HG03354 (cell line): ENCODE results near the gene PLEKHA5.
"Not testable (repeated sequence)": the region's sequence is repeated elsewhere in the genome, so short reads cannot be mapped to it uniquely, and the experiment has no call there.

Source experiments
- ATAC-seq: cut with Tn5 transposase; IDR thresholded peaks from one replicate; pipeline ENCODE4 v1.9.1; 2021; ENCODE audit warnings: mild to moderate bottlenecking; ENCODE audit not compliant: unreplicated experiment, poor library complexity, severe bottlenecking

PLEKHA5 gene

GRCh38 chr12:19166387-19166786 lies 36.9 kb downstream of the PLEKHA5 start:
- ATAC-seq, result no peak

GRCh38 chr12:19166956-19167355 lies 37.4 kb downstream of the PLEKHA5 start:
- ATAC-seq, result no peak

DNA sequence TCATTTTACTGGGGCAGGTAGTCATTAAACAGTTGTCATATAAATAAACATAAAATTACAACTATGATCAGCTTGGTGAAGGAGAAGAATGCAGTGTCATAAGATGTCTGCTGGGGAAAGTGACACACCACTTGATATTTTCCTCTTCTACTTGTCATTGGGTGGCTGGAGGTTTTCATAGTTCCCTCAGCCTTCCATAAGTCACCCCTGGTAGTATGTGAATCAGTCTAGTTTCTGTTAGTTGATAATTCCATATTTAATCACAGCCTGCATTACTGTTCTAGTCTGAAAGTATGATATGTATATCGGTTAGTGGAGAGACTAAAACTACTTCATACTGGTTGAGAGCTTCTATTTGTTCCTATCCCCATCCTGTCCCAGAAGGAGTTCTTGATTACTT lies 38.2 kb downstream of the PLEKHA5 start:
- ATAC-seq, result no peak

DNA sequence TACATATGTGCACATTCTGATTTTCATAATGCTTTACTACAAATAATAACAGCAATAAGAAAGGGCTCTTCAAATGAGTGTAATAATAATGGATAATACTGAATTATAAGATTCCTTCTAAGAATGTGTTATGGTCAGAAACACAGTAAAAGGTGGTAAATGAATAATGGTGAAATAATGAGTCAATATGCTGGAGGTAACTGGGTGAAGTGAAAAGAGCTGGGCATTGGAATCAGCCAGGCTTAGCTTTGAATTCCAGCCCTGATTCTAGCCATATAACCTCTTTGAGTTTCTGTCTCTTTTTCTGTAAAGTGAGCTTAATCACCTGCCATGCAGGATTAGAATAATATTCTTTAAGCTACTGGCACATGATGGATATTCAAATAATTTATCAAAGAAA lies 39.1 kb downstream of the PLEKHA5 start:
- no peak for ATAC-seq

DNA sequence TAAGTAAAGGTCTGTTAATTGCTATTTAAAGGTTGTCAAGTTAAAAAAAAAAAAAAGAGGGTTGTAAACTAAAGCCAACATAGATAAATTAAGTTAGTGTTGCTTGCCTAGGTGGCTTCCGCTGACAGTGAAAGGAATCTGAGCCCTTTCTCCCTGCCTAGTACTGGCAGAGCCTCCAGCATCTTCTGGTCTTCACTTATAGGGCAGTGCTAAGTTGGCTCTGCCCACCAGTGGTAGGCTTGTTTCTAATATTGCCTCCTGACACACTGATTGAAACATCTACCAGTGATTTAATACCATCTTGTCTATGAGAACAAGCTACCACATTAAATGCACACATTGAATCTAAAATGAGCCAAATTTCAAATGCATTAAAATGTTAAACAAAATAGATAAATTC lies 39.7 kb downstream of the PLEKHA5 start:
- no peak for ATAC-seq

DNA sequence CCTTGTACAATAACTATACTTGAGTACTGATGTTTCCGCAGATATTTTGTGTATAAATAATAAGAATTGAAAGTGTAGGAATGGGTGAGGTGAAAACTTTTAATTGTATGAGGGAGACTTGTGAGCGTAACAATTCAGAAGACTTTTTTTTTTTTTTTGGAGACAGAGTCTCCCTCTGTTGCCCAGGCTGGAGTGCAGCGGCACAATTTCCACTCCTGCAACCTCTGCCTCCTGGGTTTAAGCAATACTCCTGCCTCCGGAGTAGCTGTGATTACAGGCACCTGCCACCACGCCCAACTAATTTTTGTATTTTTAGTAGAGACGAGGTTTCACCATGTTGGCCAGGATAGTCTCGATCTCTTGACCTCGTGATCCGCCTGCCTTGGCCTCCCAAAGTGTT lies 40.8 kb downstream of the PLEKHA5 start:
- not testable (repeated sequence) for ATAC-seq

GRCh38 chr12:19171731-19172130 lies 42.2 kb downstream of the PLEKHA5 start:
- ATAC-seq, result no peak

GRCh38 chr12:19177754-19178153 lies 48.2 kb downstream of the PLEKHA5 start:
- ATAC-seq, result no peak

DNA sequence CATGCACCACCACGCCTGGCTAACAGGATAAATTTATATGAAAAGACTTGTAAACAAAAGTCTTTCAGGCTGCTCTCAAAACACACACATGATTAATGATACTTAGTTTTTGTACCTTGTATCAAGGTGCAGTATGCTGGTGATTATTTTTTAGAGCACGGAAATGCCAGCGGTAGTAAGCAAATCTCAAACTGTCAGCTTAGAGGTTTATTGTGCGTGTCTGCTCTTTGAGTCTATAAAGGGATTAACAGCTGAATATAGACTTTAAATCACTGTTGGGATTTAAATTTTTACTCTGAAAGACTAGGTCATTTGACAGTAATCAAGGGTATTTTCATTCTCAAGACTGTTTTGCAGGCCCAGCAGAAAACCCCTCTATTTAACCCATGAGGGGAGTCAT lies 50.5 kb downstream of the PLEKHA5 start:
- ATAC-seq, result no peak

DNA sequence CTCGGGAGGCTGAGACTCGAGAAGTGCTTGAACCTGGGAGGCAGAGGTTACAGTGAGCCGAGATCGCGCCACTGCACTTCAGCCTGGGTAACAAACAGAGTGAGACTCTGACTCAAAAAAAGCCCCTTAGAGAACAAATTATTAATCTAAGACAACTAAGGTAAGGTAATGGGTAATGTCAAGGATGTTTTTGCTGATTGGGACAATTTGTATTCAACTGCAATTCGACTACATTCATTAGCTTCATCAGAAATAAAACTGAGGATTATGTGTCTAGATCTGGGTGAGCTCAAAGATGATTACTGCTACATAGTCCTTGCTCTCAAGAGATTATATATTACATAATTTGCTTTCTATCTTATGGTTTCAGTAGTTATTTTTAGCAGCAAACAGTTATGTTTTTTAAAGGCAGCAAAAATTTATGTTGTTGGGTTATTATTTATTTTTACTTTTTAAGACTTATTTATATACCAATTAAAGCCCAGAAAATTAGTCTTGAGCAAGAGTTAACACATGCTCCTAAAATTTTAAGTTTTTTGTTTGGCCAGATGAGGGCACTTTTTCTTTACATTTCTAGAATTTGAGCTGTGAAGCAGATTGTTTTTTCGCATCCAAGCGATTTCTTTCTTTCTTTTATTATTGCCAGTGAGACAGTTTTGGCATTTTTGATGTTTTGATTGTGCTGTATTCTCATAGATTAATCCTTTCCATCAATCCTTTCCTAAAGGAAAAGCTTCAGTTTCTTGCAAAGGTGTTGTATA lies 52.3 kb downstream of the PLEKHA5 start:
- no peak for ATAC-seq

- no peak for ATAC-seq
These were observed 53.7 kb downstream of the PLEKHA5 start for GRCh38 chr12:19183121-19183838.

DNA sequence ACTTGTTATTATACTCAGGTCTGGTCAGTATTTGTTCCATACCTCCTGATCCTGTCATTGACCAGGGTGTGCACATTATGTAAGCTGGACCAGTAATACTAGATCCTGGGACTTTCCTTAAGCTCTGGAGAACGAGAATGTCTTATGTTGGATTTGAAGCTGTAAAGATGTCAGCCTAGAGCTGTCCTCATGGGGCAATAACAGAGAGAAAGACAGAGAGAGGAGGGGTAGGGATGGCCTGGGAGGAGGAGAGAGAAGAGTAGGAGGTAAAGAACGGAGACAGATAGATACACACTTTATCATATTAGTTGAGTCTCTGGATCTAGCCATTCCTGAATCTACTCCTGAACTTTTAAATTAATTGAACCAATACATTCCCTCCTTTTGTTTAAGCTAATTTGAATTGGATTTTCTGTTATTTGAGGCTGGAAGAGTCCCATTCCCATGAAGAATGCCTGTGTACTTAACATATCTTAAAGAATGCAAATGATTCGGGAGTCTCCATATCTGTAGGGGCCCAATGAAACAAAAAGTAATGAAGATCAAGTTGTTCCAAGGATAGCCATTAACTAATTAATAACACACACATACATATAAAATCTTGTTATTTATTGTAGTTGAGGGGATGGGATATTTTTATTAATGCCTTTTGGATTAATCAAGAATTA lies 55.9 kb downstream of the PLEKHA5 start:
- ATAC-seq, result no peak

DNA sequence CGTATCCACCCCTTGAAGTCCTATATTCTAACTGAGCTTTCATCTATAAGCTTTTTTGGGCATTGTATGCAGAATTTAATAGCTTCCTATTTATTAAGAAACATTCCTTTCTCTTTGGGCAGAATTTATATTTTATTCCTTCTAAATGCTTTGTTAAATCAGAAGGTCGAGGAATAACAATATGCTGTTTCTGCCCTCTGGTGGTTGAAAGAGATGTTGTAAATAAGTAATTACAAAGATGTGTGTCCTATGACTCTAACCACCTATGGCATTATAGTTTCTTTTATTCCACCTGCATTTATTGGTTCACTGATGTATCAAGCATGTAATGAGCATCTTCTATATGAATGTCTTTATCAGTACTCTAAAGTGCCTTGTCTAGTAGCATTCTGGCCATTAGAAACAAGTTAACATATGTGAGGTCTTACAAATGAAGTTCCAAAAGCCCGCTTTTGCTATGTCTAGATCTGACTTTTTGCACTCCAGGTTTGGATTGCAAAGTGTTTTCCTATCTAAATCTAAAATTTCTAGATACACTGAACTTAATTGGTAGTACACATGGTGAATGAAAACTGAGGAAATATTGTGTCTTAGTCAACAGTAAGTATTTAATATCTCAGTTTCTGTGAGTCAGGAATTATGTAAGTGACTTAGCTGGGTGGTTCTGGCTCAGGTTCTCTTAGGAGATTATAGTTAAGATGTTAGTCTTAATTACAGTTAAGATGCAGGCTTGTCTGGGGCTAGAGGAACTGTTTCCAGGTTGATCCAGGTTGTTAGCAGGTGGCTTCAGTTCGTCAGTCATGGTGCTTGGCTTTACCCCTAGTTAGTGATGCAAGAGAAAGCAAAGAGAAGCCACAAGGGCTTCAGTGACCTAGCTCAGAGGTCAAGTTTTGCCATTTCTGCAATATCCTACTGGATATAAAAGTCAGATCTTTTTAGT lies 57.5 kb downstream of the PLEKHA5 start:
- ATAC-seq, result peak; percentile 55

GRCh38 chr12:19189522-19189921 lies 60.0 kb downstream of the PLEKHA5 start:
- no peak for ATAC-seq

DNA sequence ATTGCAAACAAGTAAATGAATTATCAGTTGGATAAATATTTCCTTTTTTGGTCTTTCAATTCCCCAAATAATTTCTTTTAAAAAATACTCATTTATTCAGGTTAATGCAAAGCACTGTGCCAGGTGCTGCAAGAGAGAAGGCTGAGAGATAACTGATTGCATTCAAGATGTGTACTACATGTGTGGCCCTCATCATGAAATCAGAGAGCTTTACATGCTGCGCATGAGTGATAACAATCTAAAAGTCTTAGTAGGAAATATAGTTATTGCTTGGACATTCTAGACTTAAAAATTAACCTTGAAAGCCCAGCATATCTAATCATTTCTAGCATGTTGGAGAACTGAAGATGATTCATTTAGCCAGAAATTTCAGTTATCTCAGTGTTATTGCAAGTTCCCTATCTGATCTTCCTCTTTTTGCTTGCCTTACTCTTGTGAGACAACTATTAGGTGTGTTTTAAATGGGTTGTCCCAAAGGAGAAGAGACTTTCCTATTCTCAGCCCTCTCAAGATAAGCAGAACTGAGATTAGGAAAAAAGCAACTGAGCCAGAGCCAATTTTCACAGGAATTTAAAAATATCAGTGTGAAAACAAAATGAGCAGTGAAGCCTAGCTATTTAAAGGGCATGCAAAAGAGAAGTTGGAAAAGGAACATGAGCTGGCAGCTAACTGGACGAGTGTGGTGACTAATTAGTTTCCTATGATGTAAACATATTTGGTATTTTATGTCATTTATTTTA lies 60.9 kb downstream of the PLEKHA5 start:
- ATAC-seq, result peak; percentile 45

- ATAC-seq, result no peak
These were observed 61.6 kb downstream of the PLEKHA5 start for GRCh38 chr12:19191089-19191488.

- ATAC-seq, result no peak
These were observed 62.0 kb downstream of the PLEKHA5 start for GRCh38 chr12:19191563-19191962.

GRCh38 chr12:19192710-19193109 lies 63.2 kb downstream of the PLEKHA5 start:
- no peak for ATAC-seq

DNA sequence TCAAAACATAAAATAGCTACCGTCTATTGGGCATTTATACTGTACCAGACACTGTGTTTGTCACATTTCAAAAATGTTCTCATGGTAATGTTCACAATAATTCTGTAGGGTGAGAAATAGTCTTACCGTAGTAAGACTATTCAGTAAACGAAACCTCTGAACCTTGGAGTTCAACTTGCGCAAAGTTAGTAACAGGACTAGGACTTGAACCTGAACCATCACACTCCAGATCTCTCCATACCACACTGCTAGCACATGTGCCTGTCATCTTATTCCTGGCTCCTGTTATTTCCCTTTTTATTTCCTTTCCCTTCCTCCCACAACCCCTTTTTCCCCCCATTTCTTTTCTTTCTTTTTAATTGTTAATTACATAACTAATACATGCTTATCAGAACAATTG lies 65.4 kb downstream of the PLEKHA5 start:
- no peak for ATAC-seq
